ENCODE results near the gene SVOP.

DNA sequence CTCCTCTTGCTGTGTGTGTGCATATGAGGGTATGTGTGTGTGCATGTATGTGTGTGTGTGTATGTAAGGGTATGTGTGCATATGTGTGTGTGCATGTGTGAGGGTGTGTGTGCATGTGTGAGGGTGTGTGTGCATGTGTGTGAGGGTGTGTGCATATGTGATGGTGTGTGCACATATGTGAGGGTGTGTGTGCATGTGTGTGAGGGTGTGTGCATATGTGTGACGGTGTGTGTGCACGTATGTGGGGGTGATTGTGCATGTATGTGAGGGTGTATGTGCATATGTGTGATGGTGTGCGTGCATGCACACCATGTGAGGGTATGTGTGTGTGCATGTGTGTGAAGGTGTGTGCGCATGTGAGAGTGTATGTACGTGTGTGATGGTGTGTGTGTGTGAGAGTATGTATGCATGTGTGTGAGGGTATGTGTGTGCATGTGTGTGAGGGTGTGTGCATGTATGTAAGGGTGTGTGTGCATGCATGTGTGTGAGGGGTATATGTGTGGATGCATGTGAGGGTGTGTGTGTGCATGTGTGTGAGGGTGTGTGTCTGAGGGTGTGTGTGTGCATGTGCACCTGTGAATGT, 125.6 kb downstream of the SVOP start:
- TF ChIP-seq CTCF (IDR thresholded peaks at IDR 0.05; ENCODE audit: low read depth, low read length), result no peak
- no peak for TF ChIP-seq EZH2phosphoT487 (IDR thresholded peaks at IDR 0.05; ENCODE audit: low read depth)
